ENCODE data around the gene ERRFI1.

The ERRFI1 gene

DNA sequence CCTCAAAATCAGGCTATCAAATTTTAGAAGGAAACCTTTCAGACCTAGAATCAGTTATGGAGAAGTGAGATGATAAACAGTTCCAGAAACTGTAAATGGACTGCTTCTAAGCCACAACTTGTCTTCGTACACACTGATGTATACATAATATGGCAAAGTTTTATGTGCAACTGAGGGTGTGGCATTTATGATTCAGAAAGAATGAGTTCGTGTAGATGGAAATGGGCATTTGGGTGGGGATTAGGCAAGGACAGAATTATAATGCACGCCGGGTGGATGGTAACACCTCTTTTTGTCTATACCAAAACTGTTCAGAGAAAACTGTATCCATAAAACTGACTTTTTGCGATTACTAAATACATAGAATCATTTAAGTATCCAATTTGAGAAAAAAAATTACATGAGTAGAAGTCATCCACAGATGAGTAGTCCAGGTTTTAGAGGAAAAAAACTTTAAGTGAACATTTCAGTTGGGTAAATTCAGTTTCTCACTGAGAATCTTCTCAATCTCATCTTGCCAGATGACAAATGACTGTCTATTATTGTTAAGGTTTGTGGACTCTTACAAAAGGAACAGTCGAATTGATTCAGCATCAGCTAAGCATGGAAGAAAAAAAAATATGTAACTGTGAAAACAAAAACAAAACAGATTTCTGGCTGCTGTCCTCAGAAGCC is 22.5 kb downstream of the ERRFI1 start:
- no peak for FAIRE-seq

DNA sequence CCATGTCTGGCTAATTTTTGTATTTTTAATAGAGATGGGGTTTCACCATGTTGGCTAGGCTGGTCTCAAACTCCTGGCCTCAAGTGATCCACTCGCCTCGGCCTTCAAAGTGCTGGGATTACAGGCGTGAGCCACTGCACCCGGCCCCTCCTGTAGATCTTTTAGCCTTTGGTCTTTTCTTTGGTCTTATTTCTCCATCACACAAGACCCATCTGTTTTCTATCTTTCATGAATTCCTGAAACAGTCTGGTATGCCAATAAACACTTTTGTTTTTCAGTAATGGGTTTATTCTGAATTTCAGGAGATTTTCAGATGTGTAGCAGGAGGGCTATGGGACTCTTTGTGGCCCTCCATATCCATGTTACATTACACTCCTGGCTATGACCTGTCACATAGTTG is 23.2 kb downstream of the ERRFI1 start:
- FAIRE-seq = no peak

DNA sequence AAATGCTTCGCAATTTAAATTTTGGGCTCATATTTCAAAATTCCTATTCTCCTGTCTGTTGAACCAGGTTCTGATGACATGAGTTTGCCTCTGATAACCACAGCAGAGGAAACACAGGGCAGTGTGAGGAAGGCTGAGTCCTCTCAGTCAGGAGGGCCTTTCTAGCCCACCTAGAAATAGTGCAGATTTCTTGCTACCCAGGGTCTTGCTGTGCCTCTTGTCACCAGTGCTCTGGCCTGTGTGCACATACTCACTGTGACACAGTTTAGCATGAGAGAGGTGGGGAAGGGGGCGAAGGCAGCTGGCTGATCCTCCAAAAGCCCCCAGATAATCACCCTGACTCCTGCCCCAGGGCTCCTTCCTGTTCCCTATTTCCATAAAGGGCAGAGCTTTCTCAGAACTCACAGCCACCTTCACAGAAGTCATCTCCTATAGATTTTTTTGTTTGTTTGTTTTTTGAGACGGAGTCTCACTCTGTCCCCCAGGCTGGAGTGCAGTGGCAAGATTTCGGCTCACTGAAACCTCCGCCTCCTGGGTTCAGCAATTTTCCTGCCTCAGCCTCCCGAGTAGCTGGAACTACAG is 23.7 kb downstream of the ERRFI1 start:
- FAIRE-seq = no peak

DNA sequence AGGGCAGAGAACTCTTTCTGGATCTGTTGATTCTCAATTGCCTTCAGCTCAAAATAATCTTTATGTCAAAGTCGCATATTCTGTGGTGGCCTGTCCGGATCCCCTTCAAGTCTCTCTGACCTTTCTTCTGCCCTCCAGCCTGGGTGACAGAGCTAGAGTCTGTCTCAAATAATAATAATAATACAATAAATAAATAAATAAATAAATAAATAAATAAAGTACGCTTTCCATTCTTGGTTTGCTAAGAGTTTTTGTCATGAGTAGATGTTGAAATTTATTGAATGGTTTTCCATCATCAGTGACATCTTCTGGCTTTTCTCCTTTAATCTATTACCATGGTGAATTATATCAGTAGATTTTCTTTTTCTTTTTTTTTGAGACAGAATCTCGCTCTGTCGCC is 30.7 kb downstream of the ERRFI1 start:
- no peak for FAIRE-seq

DNA sequence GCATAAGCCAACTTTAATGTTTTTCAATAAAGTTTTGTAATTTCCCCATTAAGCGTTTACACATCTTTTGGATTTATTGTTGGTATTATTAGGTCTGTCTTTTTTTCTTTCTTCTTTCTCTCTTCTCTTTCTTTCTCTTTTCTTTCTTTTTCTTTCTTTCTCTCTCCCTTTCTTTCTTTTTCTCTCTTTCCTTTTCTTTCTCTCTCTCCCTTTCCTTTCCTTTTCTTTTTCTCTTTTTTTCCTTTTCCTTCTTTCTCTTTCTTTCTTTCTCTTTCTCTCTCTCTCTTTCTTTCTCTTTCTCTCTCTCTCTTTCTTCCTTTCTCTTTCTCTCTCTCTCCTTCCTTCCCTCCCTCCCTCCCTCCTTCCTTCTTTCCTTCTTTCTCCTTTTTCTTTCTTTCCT is 31.3 kb downstream of the ERRFI1 start:
- no peak for FAIRE-seq

DNA sequence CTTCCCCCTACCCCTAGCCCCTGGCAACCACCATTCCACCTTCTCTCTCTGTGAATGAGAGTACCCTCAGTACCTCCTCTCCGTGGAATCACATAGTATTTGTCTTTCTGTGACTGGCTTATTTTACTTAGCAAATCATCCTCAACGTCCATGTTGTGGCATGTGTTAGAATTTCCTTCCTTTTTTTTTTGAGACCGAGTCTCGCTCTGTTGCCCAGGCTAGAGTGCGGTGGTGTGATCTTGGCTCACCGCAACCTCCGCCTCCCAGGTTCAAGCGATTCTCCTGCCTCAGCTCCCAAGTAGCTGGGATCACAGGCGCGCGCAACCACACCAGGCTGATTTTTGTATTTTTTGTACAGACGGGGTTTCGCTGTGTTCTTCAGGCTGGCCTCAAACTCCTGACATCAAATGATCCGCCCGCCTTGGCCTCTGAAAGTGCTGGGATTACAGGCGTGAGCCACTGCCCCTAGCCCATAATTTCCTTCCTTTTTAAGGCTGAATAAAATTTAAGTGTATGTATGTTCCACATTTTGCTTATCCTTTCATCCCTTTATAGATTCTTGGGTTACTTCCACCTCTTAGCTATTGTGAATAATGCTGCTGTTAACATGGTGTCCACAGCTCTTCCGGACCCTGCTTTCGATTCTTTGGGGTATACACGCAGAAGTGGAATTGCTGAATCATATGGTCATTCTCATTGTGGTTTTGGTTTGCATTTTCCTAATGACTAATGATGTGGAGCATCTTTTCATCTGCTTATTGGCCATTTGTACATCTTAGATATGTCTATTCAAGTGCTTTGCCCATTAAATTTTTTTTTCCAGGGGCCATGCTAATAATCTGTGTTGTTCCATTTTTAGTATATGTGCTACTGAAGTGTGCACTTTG is 32.3 kb downstream of the ERRFI1 start:
- FAIRE-seq = no peak

DNA sequence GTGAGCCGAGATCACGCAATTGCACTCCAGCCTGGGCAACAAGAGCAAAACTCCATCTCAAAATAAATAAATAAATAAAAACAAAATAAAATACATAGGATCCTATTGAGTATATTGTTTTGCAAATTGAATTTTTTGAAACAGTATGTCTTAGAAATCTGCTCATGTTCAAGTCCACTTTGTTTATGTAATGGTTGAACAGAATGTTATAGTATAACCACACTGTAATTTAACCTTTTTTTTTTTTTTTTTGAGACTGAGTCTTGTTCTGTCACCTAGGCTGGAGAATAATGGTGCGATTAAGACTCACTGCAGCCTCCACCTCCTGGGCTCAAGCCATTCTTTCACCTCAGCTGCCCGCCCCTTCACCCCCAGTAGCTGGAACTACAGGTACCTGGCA is 33.2 kb downstream of the ERRFI1 start:
- FAIRE-seq = no peak

DNA sequence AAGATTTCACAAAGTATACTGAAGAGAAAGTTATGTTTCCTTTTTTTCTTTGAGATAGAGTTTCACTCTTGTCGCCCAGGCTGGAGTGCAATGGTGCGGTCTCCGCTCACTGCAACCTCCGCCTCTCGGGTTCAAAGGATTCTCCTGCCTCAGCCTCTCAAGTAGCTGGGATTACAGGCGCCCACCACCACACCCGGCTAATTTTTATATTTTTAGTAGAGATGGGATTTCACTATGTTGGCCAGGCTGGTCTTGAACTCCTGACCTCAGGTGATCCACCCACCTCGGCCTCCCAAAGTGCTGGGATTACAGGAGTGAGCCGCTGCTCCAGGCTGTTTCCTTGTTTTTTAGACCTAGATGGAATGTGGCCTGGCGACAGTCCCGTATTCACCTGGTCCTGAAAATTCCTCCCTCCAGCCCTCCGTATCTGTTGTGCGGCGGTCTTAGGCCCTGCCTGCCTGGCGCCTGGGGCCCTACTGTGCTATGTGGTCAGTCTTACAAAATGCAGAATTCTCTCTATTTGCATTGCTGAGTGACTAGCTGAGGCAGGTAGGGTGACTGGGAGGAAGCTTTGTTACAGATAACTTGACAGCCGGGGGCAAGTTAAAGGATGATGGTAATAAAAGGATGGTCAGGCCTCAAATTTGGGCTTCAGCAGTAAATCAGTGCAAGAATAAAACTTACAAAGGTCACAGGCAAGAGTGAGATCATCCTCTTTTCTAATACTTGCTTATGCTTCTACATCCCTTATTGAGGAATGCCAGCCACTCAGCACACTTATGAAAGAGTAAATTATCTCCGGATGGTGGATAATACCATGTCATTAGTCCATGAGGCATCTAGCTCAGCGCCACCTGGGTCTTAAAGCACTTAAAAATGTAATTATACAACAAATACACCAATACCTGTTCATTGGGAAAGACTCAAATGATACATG is 34.3 kb downstream of the ERRFI1 start:
- FAIRE-seq = no peak

DNA sequence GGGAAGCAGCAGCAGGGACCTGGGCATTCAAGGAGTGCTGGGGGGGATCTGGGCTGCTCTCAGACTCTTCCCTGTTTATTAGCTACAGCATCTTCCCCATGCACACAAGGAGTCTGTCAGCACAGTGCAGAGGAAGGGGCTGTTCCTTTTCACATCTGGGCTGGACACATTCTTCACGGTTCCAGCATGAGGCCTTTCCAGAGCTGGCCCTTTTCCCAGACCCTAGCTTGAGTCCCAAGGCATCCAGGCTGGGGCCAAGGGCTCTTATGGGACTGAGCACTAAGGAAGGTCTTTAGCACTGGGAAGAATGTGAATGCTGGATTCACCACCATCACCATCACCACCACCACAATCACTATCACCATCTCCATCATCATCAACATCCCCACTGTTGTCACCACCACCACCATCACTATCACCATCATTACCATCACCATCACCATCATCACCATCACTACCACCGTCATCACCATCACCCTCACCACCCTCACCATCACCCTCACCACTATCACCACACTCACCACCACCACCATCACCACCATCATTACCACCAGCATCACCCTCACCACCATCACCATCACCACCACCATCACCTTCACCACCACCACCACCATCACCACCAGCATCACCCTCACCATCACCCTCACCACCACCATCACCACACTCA is 36.2 kb downstream of the ERRFI1 start:
- no peak for FAIRE-seq

DNA sequence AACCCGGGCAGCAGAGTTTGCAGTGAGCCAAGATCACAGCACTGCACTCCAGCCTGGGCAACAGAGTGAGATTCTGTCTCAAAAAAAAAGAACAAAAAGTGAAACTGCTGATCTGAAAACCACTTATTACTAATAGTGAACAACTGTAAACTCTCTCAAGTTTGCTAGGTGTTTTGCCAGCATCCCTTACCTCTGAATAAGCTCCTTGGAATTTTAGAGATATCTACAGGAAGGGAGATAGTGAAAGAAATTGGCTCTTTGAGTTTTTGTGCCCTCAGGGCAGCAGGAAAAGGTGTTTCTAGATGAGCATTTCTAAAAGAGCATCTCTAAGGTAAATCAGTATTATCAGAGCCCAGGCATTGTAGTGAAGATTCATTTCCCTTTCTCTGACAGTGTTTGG is 37.5 kb downstream of the ERRFI1 start:
- no peak for FAIRE-seq

DNA sequence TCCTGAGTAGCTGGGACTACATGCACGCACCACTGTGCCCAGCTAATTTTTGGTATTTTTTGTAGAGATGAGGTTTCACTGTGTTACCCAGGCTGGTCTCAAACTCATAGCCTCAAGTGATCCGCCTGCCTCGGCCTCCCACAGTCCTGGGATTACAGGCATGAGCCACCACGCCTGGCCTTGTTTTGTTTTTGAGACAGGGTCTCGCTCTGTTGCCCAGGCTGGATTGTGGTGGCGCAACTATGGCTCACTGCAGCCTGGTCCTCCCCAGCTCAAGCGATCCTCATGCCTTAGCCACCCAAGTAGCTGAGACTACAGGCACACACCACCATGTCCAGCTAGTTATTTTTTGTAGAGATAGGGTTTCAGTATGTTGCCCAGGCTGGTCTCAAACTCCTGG is 38.6 kb downstream of the ERRFI1 start:
- FAIRE-seq = no peak

DNA sequence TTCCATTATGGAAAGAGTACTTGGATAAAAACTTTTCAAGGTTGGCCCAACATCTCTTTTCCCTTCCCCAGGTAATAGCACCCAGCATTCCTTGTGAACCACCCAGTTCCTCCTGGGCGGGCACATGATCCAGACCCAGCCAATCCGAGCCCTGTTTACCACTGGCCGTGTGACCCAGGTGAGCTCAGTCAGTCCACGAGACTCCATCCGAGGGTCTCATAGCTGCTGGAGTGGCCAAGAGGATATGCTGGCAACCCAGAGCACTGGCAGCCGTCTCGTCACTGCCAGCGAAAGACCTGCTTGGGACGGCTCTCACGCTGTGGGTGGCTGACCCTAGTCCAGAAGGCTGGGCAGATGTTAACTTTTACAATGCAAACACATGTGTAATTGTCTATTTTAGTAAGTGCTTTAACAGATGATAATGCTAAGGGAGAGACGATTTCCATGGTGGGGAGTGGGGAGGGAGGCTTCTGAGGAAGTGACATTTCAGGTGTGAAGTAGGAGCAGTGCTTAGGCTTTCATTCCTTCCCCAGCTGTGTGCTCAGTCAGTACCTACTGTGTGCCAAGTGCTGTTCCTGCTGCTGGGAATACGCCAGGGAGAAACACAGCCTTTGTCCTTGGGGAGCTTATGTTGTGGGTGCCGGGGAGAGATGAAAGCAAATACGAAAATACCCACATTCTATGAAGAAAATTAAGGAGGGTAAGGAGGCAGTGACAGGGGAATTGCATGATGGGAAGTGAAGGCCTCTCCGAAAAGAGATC is 40.1 kb downstream of the ERRFI1 start:
- no peak for FAIRE-seq

DNA sequence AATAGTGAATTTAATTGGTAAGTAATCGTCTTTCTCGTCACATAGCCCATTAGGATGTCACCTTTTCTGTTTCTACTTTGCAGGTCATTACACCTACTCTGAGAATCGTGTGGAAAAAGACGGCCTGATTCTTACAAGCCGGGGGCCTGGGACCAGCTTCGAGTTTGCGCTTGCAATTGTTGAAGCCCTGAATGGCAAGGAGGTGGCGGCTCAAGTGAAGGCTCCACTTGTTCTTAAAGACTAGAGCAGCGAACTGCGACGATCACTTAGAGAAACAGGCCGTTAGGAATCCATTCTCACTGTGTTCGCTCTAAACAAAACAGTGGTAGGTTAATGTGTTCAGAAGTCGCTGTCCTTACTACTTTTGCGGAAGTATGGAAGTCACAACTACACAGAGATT is 41.3 kb downstream of the ERRFI1 start:
- no peak for FAIRE-seq

DNA sequence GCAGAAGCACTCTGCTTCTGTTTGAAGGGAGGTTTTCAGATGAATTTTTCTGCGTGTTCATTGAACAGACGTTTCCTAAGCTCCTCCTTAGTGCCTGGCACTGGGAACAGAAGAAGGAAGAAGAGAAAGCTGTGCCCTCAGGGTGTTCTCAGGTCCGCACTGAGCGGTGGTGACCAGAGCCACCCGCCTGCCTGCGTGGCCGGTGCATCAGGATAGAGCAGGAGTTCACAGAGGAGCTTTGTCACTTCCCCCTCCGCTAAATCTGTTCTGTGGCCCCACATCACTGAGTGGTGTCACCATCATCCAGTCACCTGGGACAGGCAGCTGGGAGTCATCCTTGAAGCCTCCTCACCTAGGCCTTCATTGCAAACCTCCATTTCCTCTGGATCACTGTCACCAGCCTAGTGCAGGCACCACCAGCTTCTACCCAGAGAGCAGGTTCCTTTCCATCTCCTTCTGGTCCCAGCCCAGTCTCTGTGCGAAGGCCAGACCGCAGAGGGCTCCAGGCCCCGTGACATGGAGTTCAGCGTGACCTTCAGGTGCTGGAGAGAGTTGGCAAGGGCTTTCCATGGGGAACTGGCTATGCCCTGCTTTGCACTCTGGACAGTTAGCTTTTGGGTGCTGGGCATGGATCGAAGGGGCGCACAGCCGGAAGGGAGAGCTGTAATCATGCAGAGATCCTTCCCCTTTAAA is 42.9 kb downstream of the ERRFI1 start:
- no peak for FAIRE-seq

DNA sequence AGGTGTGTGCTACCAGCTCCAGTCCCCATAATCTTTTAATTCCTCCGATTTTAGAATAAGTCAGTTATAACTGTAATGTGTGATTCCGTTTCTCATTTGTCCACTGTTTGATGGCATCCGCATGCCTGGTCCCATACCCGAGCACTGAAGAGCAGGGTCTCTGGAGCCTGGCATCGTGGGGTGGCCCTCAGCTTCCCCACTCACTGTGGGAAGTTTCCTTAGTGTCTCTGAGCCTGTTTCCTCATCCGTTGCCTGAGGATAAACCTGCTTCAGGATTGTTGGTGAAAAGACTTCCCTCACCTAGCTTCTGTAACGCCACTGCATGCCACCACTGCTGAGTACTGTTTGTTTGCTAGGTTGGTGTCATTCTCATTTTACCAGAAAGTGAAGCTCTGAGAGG is 45.1 kb downstream of the ERRFI1 start:
- no peak for FAIRE-seq

DNA sequence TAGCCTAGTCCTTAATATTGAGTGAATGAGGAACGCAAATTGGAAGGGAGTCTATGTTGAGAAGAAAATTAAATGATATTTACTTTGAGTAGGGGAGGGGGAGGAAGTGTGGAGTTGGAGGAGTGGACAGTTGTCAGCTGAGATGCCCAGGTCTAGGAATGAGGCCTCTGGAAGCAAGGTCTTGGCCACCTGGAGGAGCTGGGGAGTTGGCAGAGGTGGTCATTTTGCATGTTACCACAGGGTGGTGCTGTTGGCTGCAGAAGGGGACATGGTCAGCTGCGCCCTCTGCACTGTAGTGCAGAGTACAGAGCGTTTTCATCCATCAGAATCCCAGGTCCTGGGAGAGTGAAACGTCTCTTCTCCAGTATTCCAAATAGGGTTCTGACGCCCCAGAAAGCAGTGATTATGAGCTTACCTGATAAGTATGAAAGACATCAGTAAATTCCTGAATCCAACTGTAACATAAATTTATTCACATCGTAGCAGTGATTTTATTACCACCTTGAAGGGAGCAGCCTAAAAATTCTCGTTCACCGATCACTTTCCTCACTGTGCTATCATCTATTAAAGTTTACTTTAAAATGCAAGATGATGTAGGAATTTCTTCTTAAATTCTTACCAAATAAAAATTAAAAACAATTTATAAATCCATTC is 50.8 kb downstream of the ERRFI1 start:
- FAIRE-seq = peak; percentile 87

DNA sequence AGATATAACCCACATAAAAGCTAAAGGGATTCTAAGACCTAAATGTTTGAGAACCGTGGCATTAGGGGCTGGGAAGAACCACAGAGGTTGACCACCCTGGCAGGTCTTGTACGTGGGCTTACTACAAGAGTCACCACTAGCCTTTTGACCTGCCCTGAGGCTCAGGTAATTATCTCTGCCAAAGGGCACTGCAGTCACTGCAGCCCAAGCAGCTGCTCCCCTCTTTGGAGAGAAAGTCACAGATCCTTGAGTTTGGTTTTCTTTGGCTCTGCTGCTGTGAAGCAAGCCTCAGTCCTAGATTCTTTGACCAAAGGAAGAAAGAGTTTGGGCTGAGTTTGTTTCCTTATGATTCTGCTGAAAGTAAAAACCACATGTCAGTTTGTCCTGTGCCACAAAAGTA is 53.0 kb downstream of the ERRFI1 start:
- FAIRE-seq = no peak

DNA sequence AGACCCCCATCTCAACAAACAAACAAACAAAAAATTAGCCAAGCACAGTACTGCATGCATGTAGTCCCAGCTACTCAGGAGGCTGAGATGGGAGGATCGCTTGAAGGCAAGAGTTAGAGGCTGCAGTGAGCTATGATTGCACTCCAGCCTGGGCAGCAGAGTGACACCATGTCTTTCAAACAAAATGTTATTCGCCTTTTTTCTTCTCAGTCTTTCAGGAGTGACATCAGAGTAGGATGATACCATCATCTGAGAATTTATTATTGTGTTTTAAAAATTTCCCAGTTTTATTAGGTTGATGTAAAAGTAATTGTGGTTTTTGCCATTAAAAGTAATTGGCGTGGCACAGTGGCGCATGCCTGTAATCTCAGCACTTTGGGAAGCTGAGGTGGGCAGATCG is 53.8 kb downstream of the ERRFI1 start:
- FAIRE-seq = no peak

DNA sequence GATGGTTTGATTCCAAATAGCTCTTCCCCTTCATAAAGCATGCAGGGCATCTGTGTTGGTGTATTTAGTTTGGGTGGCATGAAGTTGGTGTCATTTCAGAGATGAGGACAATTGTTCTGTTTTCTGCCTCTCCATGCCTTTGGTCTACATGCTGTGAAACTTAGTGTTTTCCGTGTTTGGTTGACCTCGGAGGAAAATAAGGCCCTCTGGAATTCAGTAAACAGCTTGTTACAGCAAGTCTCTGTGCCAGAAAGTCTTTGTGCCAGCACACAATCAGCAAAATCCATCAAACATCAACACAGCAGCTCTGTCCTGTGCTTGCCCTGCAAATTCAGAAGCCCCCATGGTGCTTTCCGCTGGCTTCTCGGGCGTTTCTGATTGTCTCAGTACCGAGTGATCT is 55.1 kb downstream of the ERRFI1 start:
- no peak for FAIRE-seq

DNA sequence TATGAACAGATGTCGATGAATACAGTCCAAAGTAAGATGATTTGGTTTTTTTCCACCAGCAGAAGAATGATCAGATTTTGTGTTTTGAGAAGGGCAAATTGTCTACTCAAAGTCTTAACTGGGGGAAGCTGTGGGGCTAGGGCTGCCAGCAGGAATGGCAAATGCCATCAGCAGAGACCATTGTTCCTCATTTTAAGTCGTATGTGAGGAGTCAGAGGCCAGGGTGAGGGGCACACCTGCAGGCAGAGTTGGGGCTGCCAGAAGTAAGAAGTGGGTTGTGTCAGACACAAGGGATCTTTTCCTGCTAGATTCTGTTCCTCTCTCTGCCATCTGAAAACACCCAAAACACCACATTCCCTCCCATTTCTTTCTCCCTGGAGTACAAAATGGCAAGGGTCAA is 55.9 kb downstream of the ERRFI1 start:
- FAIRE-seq = no peak

DNA sequence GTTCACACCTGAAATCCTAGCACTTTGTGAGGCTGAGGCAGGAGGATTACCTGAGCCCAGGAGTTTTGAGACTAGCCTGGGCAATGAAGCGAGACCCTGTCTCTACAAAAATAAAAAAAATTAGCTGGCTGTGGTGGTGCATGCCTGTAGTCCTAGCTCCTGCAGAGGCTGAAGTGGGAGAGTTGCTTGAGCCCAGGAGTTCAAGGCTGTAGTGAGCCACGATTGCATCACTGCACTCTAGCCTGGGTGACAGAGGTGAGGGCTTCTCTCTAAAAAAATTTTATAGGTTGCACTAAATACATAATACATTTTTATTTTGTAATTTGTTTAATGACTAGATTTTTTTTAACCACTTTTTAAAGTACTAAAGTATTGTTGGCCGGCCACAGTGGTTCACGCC is 58.5 kb downstream of the ERRFI1 start:
- FAIRE-seq = no peak

Data from A204.1 (cell line).